HFF-Myc (cell line): ENCODE results near the gene PRPF40A.
"Not testable (repeated sequence)": the region's sequence is repeated elsewhere in the genome, so short reads cannot be mapped to it uniquely, and the experiment has no call there.

Experiments used
- DNase-seq: peaks from one replicate; pipeline ENCODE4 v3.0.0-alpha.2; 2011; ENCODE audit warnings: low read depth; ENCODE audit errors: extremely low read depth
- H3K4me3 ChIP-seq: replicated peaks from 2 replicates; pipeline ENCODE4 v1.5.1; 2011; ENCODE audit warnings: low read depth, mild to moderate bottlenecking, control low read depth, low read length
- CTCF ChIP-seq: IDR thresholded peaks from 2 replicates; pipeline ENCODE4 v1.5.1; 2012; ENCODE audit warnings: mild to moderate bottlenecking, low read depth, low read length, control low read depth; ENCODE audit errors: missing control alignments

The PRPF40A gene

GRCh38 chr2:152755029-152755428, 37.8 kb upstream of the PRPF40A start:
- no peak for DNase-seq
- peak; percentile 48 for TF ChIP-seq CTCF
- no peak overlapping the region for H3K4me3 ChIP-seq

- not testable (repeated sequence) for DNase-seq
Observed at GRCh38 chr2:152747751-152748150, 30.5 kb upstream of the PRPF40A start.

GRCh38 chr2:152743002-152743401, 25.7 kb upstream of the PRPF40A start:
- no peak overlapping the region for H3K4me3 ChIP-seq
- TF ChIP-seq CTCF: peak; percentile 29
- DNase-seq: no peak

More at GRCh38 chr2:152747751-152748150, 30.5 kb upstream of the PRPF40A start:
- not testable (repeated sequence) for H3K4me3 ChIP-seq

GRCh38 chr2:152740743-152741328, 23.6 kb upstream of the PRPF40A start:
- no peak overlapping the region for H3K4me3 ChIP-seq
- peak; percentile 35 for DNase-seq
- peak; percentile 47 for TF ChIP-seq CTCF

GRCh38 chr2:152739705-152740104, 22.4 kb upstream of the PRPF40A start:
- H3K4me3 ChIP-seq, DNase-seq: not testable (repeated sequence)

GRCh38 chr2:152738438-152738837, 21.2 kb upstream of the PRPF40A start:
- H3K4me3 ChIP-seq: no peak overlapping the region
- no peak for DNase-seq
- no peak for TF ChIP-seq CTCF

GRCh38 chr2:152737509-152737908, 20.2 kb upstream of the PRPF40A start:
- not testable (repeated sequence) for H3K4me3 ChIP-seq, DNase-seq

GRCh38 chr2:152730591-152731333, 13.5 kb upstream of the PRPF40A start:
- no peak for DNase-seq
- no peak overlapping the region for H3K4me3 ChIP-seq
- no peak for TF ChIP-seq CTCF
